ENCODE results near the gene MSMO1. TPM values are rescaled to one million over a fixed set of nuclear protein-coding genes. Genes with fewer than 3 reads are reported as not detected.

Gene MSMO1
- total RNA-seq, 2 donors from 2014 or later: 106 to 109 TPM

- peak; percentile 67 for DNase-seq
- Histone ChIP-seq H3K4me1 (ENCODE audit: control insufficient read depth, insufficient read depth, low read length) (no peaks in the 10 kb centered on the region), H3K9me3 (ENCODE audit: control insufficient read depth, low read length) (no peaks in the 10 kb centered on the region), H3K36me3 (ENCODE audit: control insufficient read depth, insufficient read depth, low read length) (peaks cover 51% of the 10 kb centered on the region), H3K27ac (ENCODE audit: low read depth, low read length) (no peak overlapping the region), H3K4me3 (ENCODE audit: low read length) (no peak overlapping the region), H3K9ac (ENCODE audit: extremely low read depth, low read length, poor library complexity, severe bottlenecking) (no peak overlapping the region), H3K27me3 (ENCODE audit: control insufficient read depth, insufficient read depth, low read length, poor library complexity, severe bottlenecking) (no peaks in the 10 kb centered on the region)
- 87 to 95% methylated on average over 6 to 13 of the region's 13 CpGs for WGBS, 2 experiments (ENCODE audit: insufficient coverage in 1 of 2, insufficient read length in 1 of 2)
- Mint-ChIP-seq H3K36me3 (ENCODE audit: low read depth) (peaks cover 28% of the 10 kb centered on the region), H3K4me3 (no peak overlapping the region), H3K9me3 (no peaks in the 10 kb centered on the region), H3K4me1 (no peaks in the 10 kb centered on the region), H3K27me3 (ENCODE audit: insufficient read depth) (no peaks in the 10 kb centered on the region), H3K27ac (no peak overlapping the region)
- peak; percentile 71 for TF ChIP-seq CTCF (conservative IDR thresholded peaks at IDR 0.05)
These were observed 16.1 kb downstream of the MSMO1 start for GRCh38 chr4:165343353-165344191.

GRCh38 chr4:165345666-165346417, 18.4 kb downstream of the MSMO1 start:
- Mint-ChIP-seq H3K9me3 (no peaks in the 10 kb centered on the region), H3K36me3 (ENCODE audit: low read depth) (peaks cover 12% of the 10 kb centered on the region), H3K27me3 (ENCODE audit: insufficient read depth) (no peaks in the 10 kb centered on the region), H3K4me1 (no peaks in the 10 kb centered on the region), H3K4me3 (no peak overlapping the region), H3K27ac (no peak overlapping the region)
- Histone ChIP-seq H3K9ac (ENCODE audit: extremely low read depth, low read length, poor library complexity, severe bottlenecking) (no peak overlapping the region), H3K27me3 (ENCODE audit: control insufficient read depth, insufficient read depth, low read length, poor library complexity, severe bottlenecking) (no peaks in the 10 kb centered on the region), H3K27ac (ENCODE audit: low read depth, low read length) (no peak overlapping the region), H3K36me3 (ENCODE audit: control insufficient read depth, insufficient read depth, low read length) (peaks cover 28% of the 10 kb centered on the region), H3K4me3 (ENCODE audit: low read length) (no peak overlapping the region), H3K9me3 (ENCODE audit: control insufficient read depth, low read length) (peaks cover under 1% of the 10 kb centered on the region), H3K4me1 (ENCODE audit: control insufficient read depth, insufficient read depth, low read length) (no peaks in the 10 kb centered on the region)
- DNase-seq: peak; percentile 52
- 85 to 96% methylated on average over 2 to 10 of the region's 10 CpGs for WGBS, 2 experiments (ENCODE audit: insufficient coverage in 1 of 2, insufficient read length in 1 of 2)
- TF ChIP-seq CTCF (conservative IDR thresholded peaks at IDR 0.05): peak; percentile 32

GRCh38 chr4:165347647-165348569, 20.4 kb downstream of the MSMO1 start:
- Mint-ChIP-seq H3K36me3 (ENCODE audit: low read depth) (no peaks in the 10 kb centered on the region), H3K4me1 (no peaks in the 10 kb centered on the region), H3K4me3 (no peak overlapping the region), H3K27me3 (ENCODE audit: insufficient read depth) (no peaks in the 10 kb centered on the region), H3K27ac (no peak overlapping the region), H3K9me3 (peaks cover 6% of the 10 kb centered on the region)
- no peak for DNase-seq
- H3K27me3 ChIP-seq (ENCODE audit: control insufficient read depth, insufficient read depth, low read length, poor library complexity, severe bottlenecking): no peaks in the 10 kb centered on the region
- TF ChIP-seq CTCF (conservative IDR thresholded peaks at IDR 0.05): no peak
- peaks cover 6% of the 10 kb centered on the region for H3K9me3 ChIP-seq (ENCODE audit: control insufficient read depth, low read length)
- no peak overlapping the region for H3K4me3 ChIP-seq (ENCODE audit: low read length)
- H3K36me3 ChIP-seq (ENCODE audit: control insufficient read depth, insufficient read depth, low read length): peaks cover 8% of the 10 kb centered on the region
- H3K27ac ChIP-seq (ENCODE audit: low read depth, low read length): no peak overlapping the region
- no peaks in the 10 kb centered on the region for H3K4me1 ChIP-seq (ENCODE audit: control insufficient read depth, insufficient read depth, low read length)
- 80 to 84% methylated on average over 3 of the region's 3 CpGs for WGBS, 2 experiments (ENCODE audit: insufficient coverage in 1 of 2, insufficient read length in 1 of 2)
- no peak overlapping the region for H3K9ac ChIP-seq (ENCODE audit: extremely low read depth, low read length, poor library complexity, severe bottlenecking)
